Measurements from ENCODE around the gene RAB29.
A peak's percentile ranks its signal among the peaks of the same experiment; 100 is the strongest.

Gene RAB29

GRCh38 chr1:205777994-205778393, 2.7 kb upstream of the RAB29 start:
- no peak overlapping the region for H4K91ac ChIP-seq (ENCODE audit: low read depth, low read length, poor library complexity)
- H3K27ac ChIP-seq (replicated peaks; ENCODE audit: low read length), result no peak overlapping the region
- peaks cover 2 to 4% of the 10 kb centered on the region in 2 donors for H3K4me1 ChIP-seq (ENCODE audit: control insufficient read depth in 2 of 2, insufficient read depth in 1 of 2, low read depth in 1 of 2, low read length in 2 of 2)
- WGBS, 2 donors (ENCODE audit: extremely low coverage in 2 of 2, insufficient read length in 2 of 2, insufficient replicate concordance in 1 of 2), result no CpG with 5 or more reads among the region's 2 CpGs
- no peaks in the 10 kb centered on the region for H3K36me3 ChIP-seq (replicated peaks in 1 of 2; ENCODE audit: control insufficient read depth in 2 of 2, insufficient read depth in 2 of 2, low read length in 2 of 2)
- H3K23ac ChIP-seq (ENCODE audit: low read depth, low read length, poor library complexity), result no peak overlapping the region
- H3K79me1 ChIP-seq (ENCODE audit: low read depth, low read length), result no peaks in the 10 kb centered on the region
- H4K8ac ChIP-seq (ENCODE audit: low read depth, low read length), result no peak overlapping the region
- no peak overlapping the region for H3K14ac ChIP-seq (ENCODE audit: low read length)
- no peak overlapping the region for H2BK120ac ChIP-seq (ENCODE audit: low read depth, low read length)
- H3K18ac ChIP-seq (ENCODE audit: low read length), result no peak overlapping the region
- H2AFZ ChIP-seq (ENCODE audit: low read length), result no peak overlapping the region
- H3K9ac ChIP-seq (ENCODE audit: low read depth, low read length, poor library complexity), result no peak overlapping the region
- H3K4me2 ChIP-seq (ENCODE audit: insufficient read depth, low read length, poor library complexity, severe bottlenecking), result no peak overlapping the region
- H2BK12ac ChIP-seq (ENCODE audit: low read length), result no peak overlapping the region
- H2BK15ac ChIP-seq (ENCODE audit: low read length), result no peak overlapping the region
- no peak overlapping the region for H3K4ac ChIP-seq (ENCODE audit: low read length)
- no peak overlapping the region for H2BK5ac ChIP-seq (ENCODE audit: low read length)
- H3K4me3 ChIP-seq (ENCODE audit: low read length in 2 of 2), result no peak overlapping the region
- H2AK5ac ChIP-seq (ENCODE audit: low read depth, low read length), result no peak overlapping the region
- H3K9me3 ChIP-seq (replicated peaks in 1 of 2; ENCODE audit: control insufficient read depth in 2 of 2, insufficient read depth in 1 of 2, low read depth in 1 of 2, low read length in 2 of 2), result peaks cover 0 to 7% of the 10 kb centered on the region in 2 donors
- peaks cover 6 to 41% (median 16%) of the 10 kb centered on the region in 3 experiments for H3K27me3 ChIP-seq (ENCODE audit: control insufficient read depth in 3 of 3, insufficient read depth in 3 of 3, low read depth in 1 of 3, low read length in 3 of 3)
- DNase-seq (ENCODE audit: low spot score), result no peak

GRCh38 chr1:205775717-205776056, 405 bp upstream of the RAB29 start:
- Histone ChIP-seq H3K4ac (ENCODE audit: low read length) (no peak overlapping the region), H3K36me3 (replicated peaks in 1 of 2; ENCODE audit: control insufficient read depth in 2 of 2, insufficient read depth in 2 of 2, low read length in 2 of 2) (no peaks in the 10 kb centered on the region), H4K8ac (ENCODE audit: low read depth, low read length) (no peak overlapping the region), H2AK5ac (ENCODE audit: low read depth, low read length) (no peak overlapping the region), H3K27ac (replicated peaks; ENCODE audit: low read length) (no peak overlapping the region), H3K9ac (ENCODE audit: low read depth, low read length, poor library complexity) (no peak overlapping the region), H3K79me1 (ENCODE audit: low read depth, low read length) (no peaks in the 10 kb centered on the region), H2AFZ (ENCODE audit: low read length) (peak overlapping the region; percentile 94), H3K4me2 (ENCODE audit: insufficient read depth, low read length, poor library complexity, severe bottlenecking) (no peak overlapping the region), H3K27me3 (ENCODE audit: control insufficient read depth in 3 of 3, insufficient read depth in 3 of 3, low read depth in 1 of 3, low read length in 3 of 3) (peaks cover 6 to 51% (median 16%) of the 10 kb centered on the region in 3 experiments), H2BK5ac (ENCODE audit: low read length) (no peak overlapping the region), H2BK12ac (ENCODE audit: low read length) (no peak overlapping the region), H3K4me3 (ENCODE audit: low read length in 2 of 2) (peak overlapping the region in 1 of 2 donors; percentile 54), H3K9me3 (replicated peaks in 1 of 2; ENCODE audit: control insufficient read depth in 2 of 2, insufficient read depth in 1 of 2, low read depth in 1 of 2, low read length in 2 of 2) (peaks cover 0 to 7% of the 10 kb centered on the region in 2 donors), H3K18ac (ENCODE audit: low read length) (no peak overlapping the region), H3K14ac (ENCODE audit: low read length) (no peak overlapping the region), H4K91ac (ENCODE audit: low read depth, low read length, poor library complexity) (no peak overlapping the region), H2BK120ac (ENCODE audit: low read depth, low read length) (no peak overlapping the region), H3K23ac (ENCODE audit: low read depth, low read length, poor library complexity) (no peak overlapping the region), H2BK15ac (ENCODE audit: low read length) (no peak overlapping the region), H3K4me1 (ENCODE audit: control insufficient read depth in 2 of 2, insufficient read depth in 1 of 2, low read depth in 1 of 2, low read length in 2 of 2) (peaks cover 0 to 4% of the 10 kb centered on the region in 2 donors)
- DNase-seq (ENCODE audit: low spot score), result no peak

- Histone ChIP-seq H3K27ac (replicated peaks; ENCODE audit: low read length) (no peak overlapping the region), H3K36me3 (replicated peaks in 1 of 2; ENCODE audit: control insufficient read depth in 2 of 2, insufficient read depth in 2 of 2, low read length in 2 of 2) (no peaks in the 10 kb centered on the region), H4K8ac (ENCODE audit: low read depth, low read length) (no peak overlapping the region), H2BK15ac (ENCODE audit: low read length) (no peak overlapping the region), H2BK12ac (ENCODE audit: low read length) (peak overlapping the region; percentile 34), H2BK5ac (ENCODE audit: low read length) (no peak overlapping the region), H3K4ac (ENCODE audit: low read length) (no peak overlapping the region), H3K4me2 (ENCODE audit: insufficient read depth, low read length, poor library complexity, severe bottlenecking) (peak overlapping the region; percentile 91), H3K4me1 (ENCODE audit: control insufficient read depth in 2 of 2, insufficient read depth in 1 of 2, low read depth in 1 of 2, low read length in 2 of 2) (peaks cover 0 to 5% of the 10 kb centered on the region in 2 donors), H3K23ac (ENCODE audit: low read depth, low read length, poor library complexity) (peak overlapping the region; percentile 37), H3K14ac (ENCODE audit: low read length) (no peak overlapping the region), H4K91ac (ENCODE audit: low read depth, low read length, poor library complexity) (no peak overlapping the region), H3K9ac (ENCODE audit: low read depth, low read length, poor library complexity) (no peak overlapping the region), H3K4me3 (ENCODE audit: low read length in 2 of 2) (peak overlapping the region; percentile 54 to 83), H3K18ac (ENCODE audit: low read length) (peak overlapping the region; percentile 76), H2AFZ (ENCODE audit: low read length) (peak overlapping the region; percentile 94), H3K27me3 (ENCODE audit: control insufficient read depth in 3 of 3, insufficient read depth in 3 of 3, low read depth in 1 of 3, low read length in 3 of 3) (peaks cover 6 to 51% (median 16%) of the 10 kb centered on the region in 3 experiments), H2AK5ac (ENCODE audit: low read depth, low read length) (no peak overlapping the region), H2BK120ac (ENCODE audit: low read depth, low read length) (no peak overlapping the region), H3K79me1 (ENCODE audit: low read depth, low read length) (no peaks in the 10 kb centered on the region), H3K9me3 (replicated peaks in 1 of 2; ENCODE audit: control insufficient read depth in 2 of 2, insufficient read depth in 1 of 2, low read depth in 1 of 2, low read length in 2 of 2) (peaks cover 0 to 7% of the 10 kb centered on the region in 2 donors)
- WGBS, 2 donors (ENCODE audit: extremely low coverage in 2 of 2, insufficient read length in 2 of 2, insufficient replicate concordance in 1 of 2), result no CpG with 5 or more reads among the region's 36 CpGs
- DNase-seq (ENCODE audit: low spot score), result no peak
Measured at GRCh38 chr1:205774198-205775014, 876 bp downstream of the RAB29 start.

DNA sequence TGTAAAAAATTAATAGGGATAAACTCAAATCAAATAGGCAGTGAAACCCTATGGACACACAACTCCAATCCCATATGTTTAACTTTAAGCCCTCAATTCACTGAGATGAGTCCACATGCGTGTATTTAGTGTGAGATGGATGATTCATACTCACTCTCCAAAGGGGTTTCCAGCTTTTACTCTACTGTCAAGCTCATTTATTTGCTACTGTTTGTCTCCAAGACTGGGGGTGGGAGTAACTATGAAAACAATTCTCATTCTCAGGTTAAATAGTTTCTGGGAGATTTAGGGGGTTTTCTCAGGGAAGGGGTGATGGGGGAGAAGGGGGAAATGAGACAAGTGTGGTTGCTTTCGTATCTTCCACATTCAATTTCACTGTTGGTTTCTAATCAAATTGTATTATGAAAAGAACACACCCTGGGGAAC, 2.7 kb downstream of the RAB29 start:
- H3K4me2 ChIP-seq (ENCODE audit: insufficient read depth, low read length, poor library complexity, severe bottlenecking), result no peak overlapping the region

More for the DNA sequence above, 2.7 kb downstream of the RAB29 start:
- H3K36me3 ChIP-seq (replicated peaks in 1 of 2; ENCODE audit: control insufficient read depth in 2 of 2, insufficient read depth in 2 of 2, low read length in 2 of 2), result no peaks in the 10 kb centered on the region
- peaks cover 6 to 49% (median 16%) of the 10 kb centered on the region in 3 experiments for H3K27me3 ChIP-seq (ENCODE audit: control insufficient read depth in 3 of 3, insufficient read depth in 3 of 3, low read depth in 1 of 3, low read length in 3 of 3)
- peaks cover 0 to 5% of the 10 kb centered on the region in 2 donors for H3K4me1 ChIP-seq (ENCODE audit: control insufficient read depth in 2 of 2, insufficient read depth in 1 of 2, low read depth in 1 of 2, low read length in 2 of 2)
- WGBS, 2 donors (ENCODE audit: extremely low coverage in 2 of 2, insufficient read length in 2 of 2, insufficient replicate concordance in 1 of 2), result no CpG with 5 or more reads among the region's 2 CpGs
- H3K27ac ChIP-seq (replicated peaks; ENCODE audit: low read length), result no peak overlapping the region
- no peak overlapping the region for H3K14ac ChIP-seq (ENCODE audit: low read length)
- H2AK5ac ChIP-seq (ENCODE audit: low read depth, low read length), result no peak overlapping the region
- no peaks in the 10 kb centered on the region for H3K79me1 ChIP-seq (ENCODE audit: low read depth, low read length)
- H3K9ac ChIP-seq (ENCODE audit: low read depth, low read length, poor library complexity), result no peak overlapping the region
- no peak overlapping the region for H3K4me3 ChIP-seq (ENCODE audit: low read length in 2 of 2)
- DNase-seq (ENCODE audit: low spot score), result no peak
- no peak overlapping the region for H2BK5ac ChIP-seq (ENCODE audit: low read length)
- no peak overlapping the region for H4K8ac ChIP-seq (ENCODE audit: low read depth, low read length)
- H2AFZ ChIP-seq (ENCODE audit: low read length), result no peak overlapping the region
- H2BK15ac ChIP-seq (ENCODE audit: low read length), result no peak overlapping the region
- no peak overlapping the region for H3K18ac ChIP-seq (ENCODE audit: low read length)
- no peak overlapping the region for H2BK120ac ChIP-seq (ENCODE audit: low read depth, low read length)
- H4K91ac ChIP-seq (ENCODE audit: low read depth, low read length, poor library complexity), result no peak overlapping the region
- H3K23ac ChIP-seq (ENCODE audit: low read depth, low read length, poor library complexity), result no peak overlapping the region
- H3K9me3 ChIP-seq (replicated peaks in 1 of 2; ENCODE audit: control insufficient read depth in 2 of 2, insufficient read depth in 1 of 2, low read depth in 1 of 2, low read length in 2 of 2), result peaks cover 0 to 7% of the 10 kb centered on the region in 2 donors
- no peak overlapping the region for H3K4ac ChIP-seq (ENCODE audit: low read length)
- H2BK12ac ChIP-seq (ENCODE audit: low read length), result no peak overlapping the region
